Fibroblast of mammary gland (primary cell): ENCODE results near the gene TFF2.

Source experiments
- DNase-seq: peaks from one replicate; pipeline ENCODE4 v3.0.0-alpha.2; 2010; ENCODE audit warnings: low read depth
- H3K4me3 ChIP-seq: 2 replicates; pipeline ENCODE4 v1.5.1; 2011; ENCODE audit warnings: low read depth, mild to moderate bottlenecking, low read length, moderate library complexity; ENCODE audit not compliant: control insufficient read depth
- CTCF ChIP-seq: conservative IDR thresholded peaks from 2 replicates; pipeline ENCODE4 v1.5.1; 2011; ENCODE audit warnings: low read depth, low read length, inconsistent platforms; ENCODE audit not compliant: control insufficient read depth, insufficient read depth

TFF2 gene

GRCh38 chr21:42343963-42344510 is 6.8 kb downstream of the TFF2 start:
- H3K4me3 ChIP-seq, result no peak overlapping the region
- DNase-seq, result no peak
- TF ChIP-seq CTCF, result no peak

GRCh38 chr21:42343556-42343955 is 7.2 kb downstream of the TFF2 start:
- DNase-seq, result no peak
- no peak overlapping the region for H3K4me3 ChIP-seq
- no peak for TF ChIP-seq CTCF

GRCh38 chr21:42343101-42343500 is 7.7 kb downstream of the TFF2 start:
- H3K4me3 ChIP-seq, result no peak overlapping the region
- no peak for TF ChIP-seq CTCF
- DNase-seq, result no peak

- no peak for TF ChIP-seq CTCF
- no peak for DNase-seq
- H3K4me3 ChIP-seq, result no peak overlapping the region
These were observed 8.8 kb downstream of the TFF2 start for GRCh38 chr21:42341776-42342542.

GRCh38 chr21:42340187-42341050 is 10.4 kb downstream of the TFF2 start:
- TF ChIP-seq CTCF, result no peak
- no peak for DNase-seq

GRCh38 chr21:42338729-42339715 is 11.8 kb downstream of the TFF2 start:
- no peak for TF ChIP-seq CTCF
- H3K4me3 ChIP-seq, result no peak overlapping the region
- DNase-seq, result no peak

More at GRCh38 chr21:42340187-42341050, 10.4 kb downstream of the TFF2 start:
- no peak overlapping the region for H3K4me3 ChIP-seq
